Activated B cell treated with CpG ODN at 0.5 μM for 24 hours (primary cell): ENCODE data around the gene ARSB. TPM values are rescaled to one million over a fixed set of nuclear protein-coding genes. Genes with fewer than 3 reads are reported as not detected.

Experiments used
- ATAC-seq: fragments of 200-7000 bp; cut with Tn5 transposase; one replicate; pipeline ENCODE4 v1.10.0; 2021; ENCODE audit warnings: low read depth, mild to moderate bottlenecking, moderate library complexity
- CTCF ChIA-PET: fragments of 350-600 bp; sonication (Branson Sonifier 250); formaldehyde crosslinking; loops from one replicate; lab custom pipeline; 2021; ENCODE audit warnings: antibody characterized with exemption; lab: Charles Lee
- POLR2A ChIA-PET: fragments of 350-600 bp; sonication (Branson Sonifier 250); formaldehyde crosslinking; loops from one replicate; lab custom pipeline; 2021; ENCODE audit warnings: antibody characterized with exemption; lab: Charles Lee
- DNase-seq: peaks from one replicate; pipeline ENCODE4 v3.0.0; 2022
- H3K27ac Mint-ChIP-seq: one replicate; pipeline ENCODE4 v1.8.0; 2020; ENCODE audit warnings: mixed read lengths
- H3K27me3 Mint-ChIP-seq: one replicate; pipeline ENCODE4 v1.8.0; 2021; ENCODE audit warnings: mixed read lengths
- H3K36me3 Mint-ChIP-seq: one replicate; pipeline ENCODE4 v1.8.0; 2021; ENCODE audit warnings: low read depth, mixed read lengths
- H3K4me1 Mint-ChIP-seq: one replicate; pipeline ENCODE4 v1.8.0; 2021; ENCODE audit warnings: mixed read lengths
- H3K4me3 Mint-ChIP-seq: one replicate; pipeline ENCODE4 v1.8.0; 2020; ENCODE audit warnings: mild to moderate bottlenecking, mixed read lengths
- H3K9me3 Mint-ChIP-seq: one replicate; pipeline ENCODE4 v1.8.0; 2020; ENCODE audit warnings: mixed read lengths
- intact Hi-C: fragments of 100-400 bp; cut with micrococcal nuclease; formaldehyde crosslinking; loops from one replicate; pipeline ENCODE4 v1.15.1; 2024
- total RNA-seq: library from RNA; stranded (reverse); gene quantifications from 2 replicates; pipeline ENCODE4 v1.2.3, GENCODE V29; 2022
- TF ChIP-seq, protein P1 (sequence below): fragments of 200-600 bp; IDR thresholded peaks from one replicate; pipeline ENCODE4 v1.8.0; 2022; ENCODE audit warnings: antibody characterized with exemption, mild to moderate bottlenecking

Gene ARSB
- total RNA-seq, 1 donor from 2014 or later, result 15.6 TPM

DNA sequence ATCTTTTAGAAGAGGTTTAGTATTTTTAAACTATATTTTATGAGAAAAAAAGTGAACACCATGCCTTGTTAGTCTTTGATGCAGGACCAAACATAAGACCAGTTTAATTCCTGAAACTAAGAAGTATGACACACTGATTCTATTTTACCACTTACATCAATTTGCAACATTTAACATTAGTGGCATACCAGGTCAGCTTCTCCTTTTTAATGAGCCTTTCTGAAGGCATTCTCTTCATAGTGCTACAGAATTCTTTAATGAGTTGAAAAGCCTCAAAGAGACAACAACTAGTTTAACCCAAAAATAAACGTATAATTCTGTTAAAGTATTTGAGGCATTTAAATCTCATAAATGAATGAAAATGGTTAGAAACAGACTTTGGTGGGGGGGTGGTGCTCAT is 28.2 kb downstream of the ARSB start:
- POLR2A ChIA-PET, result no interaction called here
- no peak for ATAC-seq
- CTCF ChIA-PET, result no interaction called here
- no peak overlapping the region for H3K4me3 Mint-ChIP-seq
- TF ChIP-seq, protein P1, sequence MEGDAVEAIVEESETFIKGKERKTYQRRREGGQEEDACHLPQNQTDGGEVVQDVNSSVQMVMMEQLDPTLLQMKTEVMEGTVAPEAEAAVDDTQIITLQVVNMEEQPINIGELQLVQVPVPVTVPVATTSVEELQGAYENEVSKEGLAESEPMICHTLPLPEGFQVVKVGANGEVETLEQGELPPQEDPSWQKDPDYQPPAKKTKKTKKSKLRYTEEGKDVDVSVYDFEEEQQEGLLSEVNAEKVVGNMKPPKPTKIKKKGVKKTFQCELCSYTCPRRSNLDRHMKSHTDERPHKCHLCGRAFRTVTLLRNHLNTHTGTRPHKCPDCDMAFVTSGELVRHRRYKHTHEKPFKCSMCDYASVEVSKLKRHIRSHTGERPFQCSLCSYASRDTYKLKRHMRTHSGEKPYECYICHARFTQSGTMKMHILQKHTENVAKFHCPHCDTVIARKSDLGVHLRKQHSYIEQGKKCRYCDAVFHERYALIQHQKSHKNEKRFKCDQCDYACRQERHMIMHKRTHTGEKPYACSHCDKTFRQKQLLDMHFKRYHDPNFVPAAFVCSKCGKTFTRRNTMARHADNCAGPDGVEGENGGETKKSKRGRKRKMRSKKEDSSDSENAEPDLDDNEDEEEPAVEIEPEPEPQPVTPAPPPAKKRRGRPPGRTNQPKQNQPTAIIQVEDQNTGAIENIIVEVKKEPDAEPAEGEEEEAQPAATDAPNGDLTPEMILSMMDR, result no peak
- H3K27ac Mint-ChIP-seq, result no peak overlapping the region
- no peaks in the 10 kb centered on the region for H3K9me3 Mint-ChIP-seq
- DNase-seq, result no peak
- intact Hi-C loops, result no loop called here
- H3K36me3 Mint-ChIP-seq, result peaks cover 21% of the 10 kb centered on the region
- H3K27me3 Mint-ChIP-seq, result no peaks in the 10 kb centered on the region
- peaks cover 10% of the 10 kb centered on the region for H3K4me1 Mint-ChIP-seq

DNA sequence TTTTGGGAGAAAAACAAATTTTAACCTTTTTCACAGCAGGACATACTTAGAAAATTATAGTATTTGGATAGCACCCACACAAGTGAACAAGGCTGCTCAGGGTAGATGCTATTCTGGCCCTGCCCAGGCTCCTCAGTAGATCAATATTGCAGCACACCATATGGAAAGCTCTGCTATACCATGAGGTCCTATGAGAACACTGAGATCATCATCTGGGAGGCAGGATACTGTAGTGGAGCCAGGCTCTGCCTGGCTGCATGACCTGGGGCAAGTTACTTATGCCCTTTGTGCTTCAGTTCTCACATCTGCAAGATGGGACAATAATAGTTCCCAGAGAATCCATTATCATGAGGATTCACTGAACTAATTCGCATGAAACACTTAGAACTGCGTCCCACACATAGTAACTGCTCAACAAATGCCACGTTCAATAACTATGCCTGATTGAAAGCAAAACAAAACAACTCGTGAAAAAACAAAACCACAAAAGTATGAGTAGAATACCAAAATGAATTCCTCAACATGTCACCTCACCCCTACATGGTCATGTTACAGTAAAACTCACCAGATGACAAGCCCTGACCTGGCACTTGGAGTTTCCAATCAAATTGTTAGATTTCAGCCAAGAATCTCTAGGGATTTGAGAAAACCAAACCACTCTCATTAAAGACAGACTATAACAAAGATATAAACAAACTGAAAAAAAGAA is 31.9 kb downstream of the ARSB start:
- Mint-ChIP-seq H3K4me1 (peaks cover 11% of the 10 kb centered on the region), H3K4me3 (no peak overlapping the region), H3K27me3 (no peaks in the 10 kb centered on the region), H3K36me3 (peaks cover 22% of the 10 kb centered on the region), H3K27ac (no peak overlapping the region), H3K9me3 (no peaks in the 10 kb centered on the region)
- POLR2A ChIA-PET, result no interaction called here
- intact Hi-C loops, result no loop called here
- CTCF ChIA-PET, result no interaction called here
- TF ChIP-seq, protein P1, result no peak
- DNase-seq, result no peak
- ATAC-seq, result no peak

DNA sequence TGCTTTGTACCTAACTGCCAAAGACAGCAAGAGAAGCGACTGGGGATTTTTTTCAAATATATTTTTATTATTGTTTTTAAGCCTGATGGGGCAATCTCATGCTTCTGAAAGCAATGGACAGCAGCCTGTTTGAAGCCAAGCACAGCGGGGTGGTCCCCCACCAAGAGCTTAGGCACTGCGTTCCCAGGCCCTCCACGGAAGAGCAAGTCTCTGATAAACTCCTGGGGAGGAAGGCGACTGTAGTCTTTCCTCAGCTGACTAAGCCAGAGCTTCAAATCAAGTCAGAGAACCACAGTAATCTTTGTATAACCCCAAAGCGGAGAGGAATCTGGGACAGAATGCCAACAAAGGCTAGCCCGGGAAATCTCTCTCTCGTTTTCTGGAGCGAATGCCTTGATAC is 54.4 kb downstream of the ARSB start:
- H3K36me3 Mint-ChIP-seq, result no peaks in the 10 kb centered on the region
- no peaks in the 10 kb centered on the region for H3K27me3 Mint-ChIP-seq
- no peak overlapping the region for H3K27ac Mint-ChIP-seq
- no peak overlapping the region for H3K4me3 Mint-ChIP-seq
- DNase-seq (no peak), ATAC-seq (no peak)
- ChIA-PET CTCF (no interaction called here), POLR2A (no interaction called here)
- TF ChIP-seq, protein P1, result no peak
- no peaks in the 10 kb centered on the region for H3K9me3 Mint-ChIP-seq
- no peaks in the 10 kb centered on the region for H3K4me1 Mint-ChIP-seq
- intact Hi-C loops, result no loop called here

DNA sequence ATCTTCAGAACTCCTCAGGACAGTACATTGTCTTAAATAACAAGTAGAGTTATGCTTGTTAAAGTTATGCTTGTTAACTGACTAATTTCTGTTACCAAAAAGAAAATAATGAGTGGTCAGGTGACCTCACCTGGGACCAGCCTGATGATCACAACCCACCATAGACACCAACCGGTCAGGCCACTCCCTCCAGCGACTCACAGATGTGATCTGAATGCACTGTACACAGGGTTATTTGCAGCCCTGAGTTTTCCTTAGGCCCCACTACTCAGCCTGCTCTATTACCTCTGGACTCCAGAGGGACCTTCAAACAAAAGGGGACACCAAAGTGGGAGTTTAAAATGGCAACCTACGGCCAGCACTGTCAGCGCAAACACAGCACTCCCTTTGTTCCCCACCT is 55.3 kb downstream of the ARSB start:
- Mint-ChIP-seq H3K9me3 (no peaks in the 10 kb centered on the region), H3K27me3 (no peaks in the 10 kb centered on the region), H3K4me1 (no peaks in the 10 kb centered on the region), H3K4me3 (no peak overlapping the region), H3K36me3 (no peaks in the 10 kb centered on the region), H3K27ac (no peak overlapping the region)
- POLR2A ChIA-PET, result no interaction called here
- DNase-seq (no peak), ATAC-seq (no peak)
- intact Hi-C loops, result no loop called here
- CTCF ChIA-PET, result no interaction called here
- TF ChIP-seq, protein P1, result no peak

DNA sequence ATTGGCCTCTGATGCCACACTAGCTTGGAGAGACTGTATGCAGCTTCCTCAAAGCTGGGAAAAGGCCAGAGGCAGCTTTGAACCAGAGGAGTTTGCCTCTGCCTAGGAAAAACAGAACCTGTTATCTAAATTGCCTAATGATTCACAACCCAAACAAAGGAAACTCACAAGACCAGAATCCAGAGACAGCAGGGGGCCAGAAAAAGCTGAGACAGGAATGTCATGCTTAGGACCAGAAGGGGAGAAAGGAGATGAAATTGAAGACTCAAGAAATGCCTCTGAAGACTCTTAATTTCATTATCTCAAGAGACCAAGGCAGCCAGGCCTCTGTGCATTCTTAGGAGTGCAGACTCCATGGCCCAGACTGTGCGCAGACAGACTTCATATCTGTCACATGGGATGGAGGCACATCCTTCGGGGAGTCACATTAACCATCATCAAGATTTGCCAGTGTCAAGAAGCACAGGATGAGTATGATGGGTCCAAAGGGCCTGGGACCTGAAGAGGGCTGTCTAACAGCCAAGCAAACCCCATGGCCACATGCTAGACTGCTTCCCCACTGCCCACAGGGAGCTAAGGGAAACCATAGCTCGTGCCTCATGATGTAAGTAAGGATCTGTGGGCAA is 57.3 kb downstream of the ARSB start:
- H3K9me3 Mint-ChIP-seq, result no peaks in the 10 kb centered on the region
- H3K4me3 Mint-ChIP-seq, result no peak overlapping the region
- DNase-seq (no peak), ATAC-seq (no peak)
- intact Hi-C loops, result no loop called here
- TF ChIP-seq, protein P1, result no peak
- H3K4me1 Mint-ChIP-seq, result no peaks in the 10 kb centered on the region
- POLR2A ChIA-PET, result interaction anchor here (0.6 kb wide), 1 partner anchor 36 kb away, joined by 5 read pairs; no protein-coding TSS in a partner anchor
- CTCF ChIA-PET, result no interaction called here
- peaks cover 2% of the 10 kb centered on the region for H3K36me3 Mint-ChIP-seq
- no peaks in the 10 kb centered on the region for H3K27me3 Mint-ChIP-seq
- no peak overlapping the region for H3K27ac Mint-ChIP-seq
